Panc1 (cell line): ENCODE data around the gene MEGF6. TPM values are rescaled to one million over a fixed set of nuclear protein-coding genes. Genes with fewer than 3 reads are reported as not detected.

Source experiments
- ATAC-seq: fragments of 200-7000 bp; cut with Tn5 transposase; 2 replicates; pipeline ENCODE4 v1.9.1; 2020; ENCODE audit warnings: mild to moderate bottlenecking, moderate library complexity
- BruUV-seq: library from RNA; stranded (reverse); fragments of 400-500 nt; replicated peaks from 2 replicates; lab custom pipeline; 2021; lab: Mats Ljungman, UMichigan
- CTCF ChIA-PET: fragments of 300-600 bp; sonication (Branson Sonifier 250); formaldehyde crosslinking; loops from one replicate; lab custom pipeline; 2022; ENCODE audit warnings: antibody characterized with exemption; lab: Charles Lee
- POLR2A ChIA-PET: fragments of 300-600 bp; sonication (Branson Sonifier 250); formaldehyde crosslinking; loops from one replicate; lab custom pipeline; 2022; ENCODE audit warnings: antibody characterized with exemption; lab: Charles Lee
- DNase-seq: peaks from one replicate; pipeline ENCODE4 v3.0.0-alpha.2; 2010; ENCODE audit warnings: low read depth, low spot score
- H3K27ac ChIP-seq: 2 replicates; pipeline ENCODE4 v1.5.1; 2011; ENCODE audit warnings: mild to moderate bottlenecking, low read length, inconsistent platforms
- H3K27me3 ChIP-seq: fragments of 200-500 bp; sonication (Bioruptor generic); 2 replicates; pipeline ENCODE4 v1.6.0; 2014; ENCODE audit warnings: low read length, inconsistent platforms; ENCODE audit not compliant: control insufficient read depth, insufficient read depth
- H3K36me3 ChIP-seq: fragments of 200-500 bp; sonication (Bioruptor generic); 2 replicates; pipeline ENCODE4 v1.5.1; 2014; ENCODE audit warnings: inconsistent platforms, mild to moderate bottlenecking, low read length, moderate library complexity; ENCODE audit not compliant: control insufficient read depth, insufficient read depth
- H3K4me1 ChIP-seq: 2 replicates; pipeline ENCODE4 v1.5.1; 2011; ENCODE audit warnings: inconsistent platforms, mild to moderate bottlenecking, low read length, moderate library complexity; ENCODE audit not compliant: control insufficient read depth, insufficient read depth
- H3K4me3 ChIP-seq, 2 experiments: 2 replicates each; pipeline ENCODE4 v1.5.1; 2011 to 2012; ENCODE audit warnings: low read depth in 2 of 2, low read length in 2 of 2, mild to moderate bottlenecking in 2 of 2, inconsistent platforms in 1 of 2, moderate library complexity in 1 of 2
- H3K9me3 ChIP-seq: fragments of 200-500 bp; sonication (Bioruptor generic); 2 replicates; pipeline ENCODE4 v1.5.1; 2014; ENCODE audit warnings: low read depth, mild to moderate bottlenecking, inconsistent platforms, low read length, moderate library complexity; ENCODE audit not compliant: control insufficient read depth, insufficient read depth
- POLR2AphosphoS5 ChIP-seq: IDR thresholded peaks from 2 replicates; pipeline ENCODE4 v1.6.1; 2012; ENCODE audit warnings: mild to moderate bottlenecking, low read depth, low read length, moderate library complexity
- SIN3A ChIP-seq: IDR thresholded peaks from 2 replicates; pipeline ENCODE4 v1.6.1; 2012; ENCODE audit warnings: low read depth, mild to moderate bottlenecking, low read length, moderate library complexity, borderline replicate concordance; ENCODE audit not compliant: insufficient read depth
- TCF7L2 ChIP-seq: IDR thresholded peaks from 2 replicates; pipeline ENCODE4 v1.6.1; 2011; ENCODE audit warnings: mild to moderate bottlenecking, low read depth, low read length, inconsistent platforms
- in situ Hi-C: cut with HindIII; loops from 2 replicates; pipeline ENCODE4 v1.10.0; 2016; ENCODE audit warnings: low sequenced_read_pairs, low pct_unique_long_range_greater_than_20kb
- intact Hi-C: fragments of 100-400 bp; cut with micrococcal nuclease; formaldehyde crosslinking; loops from one replicate; pipeline ENCODE4 v1.10.0; 2022; ENCODE audit not compliant: unreplicated experiment
- total RNA-seq: library from RNA; stranded (reverse); gene quantifications from one replicate; pipeline ENCODE4 v1.2.1, GENCODE V29; 2021; ENCODE audit not compliant: unreplicated experiment
- TF ChIP-seq, protein P1 (sequence below): fragments of 450-650 bp; IDR thresholded peaks from 2 replicates; pipeline ENCODE4 v1.5.1; 2017; ENCODE audit warnings: mild to moderate bottlenecking
- TF ChIP-seq, protein P2 (sequence below), 2 experiments: IDR thresholded peaks; 2 replicates each; pipeline ENCODE4 v1.6.1; 2011 to 2012; ENCODE audit warnings: low read depth in 2 of 2, control low read depth in 1 of 2, low read length in 1 of 2, mild to moderate bottlenecking in 1 of 2, moderate library complexity in 1 of 2; ENCODE audit not compliant: insufficient read depth in 1 of 2

MEGF6 gene
- total RNA-seq, 1 experiment from 2014 or later = 32.6 TPM

DNA sequence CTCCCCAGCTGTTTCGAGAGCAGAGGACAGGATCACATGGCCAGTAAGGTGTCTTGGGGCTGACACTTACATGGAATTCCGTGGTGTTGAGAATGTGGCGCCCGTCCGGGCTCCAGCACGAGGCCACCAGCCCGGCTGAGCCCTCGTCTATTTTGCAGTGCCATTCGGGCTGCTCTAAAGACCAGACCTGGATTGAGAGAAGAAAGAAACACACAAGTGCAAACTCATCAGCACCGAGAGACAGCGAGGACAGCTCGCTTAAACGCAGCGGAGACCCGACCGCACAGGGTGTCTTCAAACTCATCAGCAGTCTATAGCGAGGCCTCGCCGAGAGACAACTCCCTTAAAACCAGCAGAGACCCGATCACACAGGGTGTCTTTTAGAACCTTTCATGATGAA is 35.3 kb upstream of the MEGF6 start:
- Histone ChIP-seq H3K27ac (no peak overlapping the region), H3K4me1 (peaks cover 7% of the 10 kb centered on the region; the same call in 1 of the 2 replicates), H3K9me3 (no peaks in the 10 kb centered on the region), H3K27me3 (no peaks in the 10 kb centered on the region), H3K36me3 (peaks cover 3% of the 10 kb centered on the region), H3K4me3 (no peak overlapping the region)
- ChIA-PET POLR2A (no interaction called here), CTCF (no interaction called here)
- no peak for TF ChIP-seq TCF7L2
- no peak for TF ChIP-seq POLR2AphosphoS5
- TF ChIP-seq SIN3A = no peak
- TF ChIP-seq, protein P1, sequence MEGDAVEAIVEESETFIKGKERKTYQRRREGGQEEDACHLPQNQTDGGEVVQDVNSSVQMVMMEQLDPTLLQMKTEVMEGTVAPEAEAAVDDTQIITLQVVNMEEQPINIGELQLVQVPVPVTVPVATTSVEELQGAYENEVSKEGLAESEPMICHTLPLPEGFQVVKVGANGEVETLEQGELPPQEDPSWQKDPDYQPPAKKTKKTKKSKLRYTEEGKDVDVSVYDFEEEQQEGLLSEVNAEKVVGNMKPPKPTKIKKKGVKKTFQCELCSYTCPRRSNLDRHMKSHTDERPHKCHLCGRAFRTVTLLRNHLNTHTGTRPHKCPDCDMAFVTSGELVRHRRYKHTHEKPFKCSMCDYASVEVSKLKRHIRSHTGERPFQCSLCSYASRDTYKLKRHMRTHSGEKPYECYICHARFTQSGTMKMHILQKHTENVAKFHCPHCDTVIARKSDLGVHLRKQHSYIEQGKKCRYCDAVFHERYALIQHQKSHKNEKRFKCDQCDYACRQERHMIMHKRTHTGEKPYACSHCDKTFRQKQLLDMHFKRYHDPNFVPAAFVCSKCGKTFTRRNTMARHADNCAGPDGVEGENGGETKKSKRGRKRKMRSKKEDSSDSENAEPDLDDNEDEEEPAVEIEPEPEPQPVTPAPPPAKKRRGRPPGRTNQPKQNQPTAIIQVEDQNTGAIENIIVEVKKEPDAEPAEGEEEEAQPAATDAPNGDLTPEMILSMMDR = no peak
- TF ChIP-seq, protein P2, sequence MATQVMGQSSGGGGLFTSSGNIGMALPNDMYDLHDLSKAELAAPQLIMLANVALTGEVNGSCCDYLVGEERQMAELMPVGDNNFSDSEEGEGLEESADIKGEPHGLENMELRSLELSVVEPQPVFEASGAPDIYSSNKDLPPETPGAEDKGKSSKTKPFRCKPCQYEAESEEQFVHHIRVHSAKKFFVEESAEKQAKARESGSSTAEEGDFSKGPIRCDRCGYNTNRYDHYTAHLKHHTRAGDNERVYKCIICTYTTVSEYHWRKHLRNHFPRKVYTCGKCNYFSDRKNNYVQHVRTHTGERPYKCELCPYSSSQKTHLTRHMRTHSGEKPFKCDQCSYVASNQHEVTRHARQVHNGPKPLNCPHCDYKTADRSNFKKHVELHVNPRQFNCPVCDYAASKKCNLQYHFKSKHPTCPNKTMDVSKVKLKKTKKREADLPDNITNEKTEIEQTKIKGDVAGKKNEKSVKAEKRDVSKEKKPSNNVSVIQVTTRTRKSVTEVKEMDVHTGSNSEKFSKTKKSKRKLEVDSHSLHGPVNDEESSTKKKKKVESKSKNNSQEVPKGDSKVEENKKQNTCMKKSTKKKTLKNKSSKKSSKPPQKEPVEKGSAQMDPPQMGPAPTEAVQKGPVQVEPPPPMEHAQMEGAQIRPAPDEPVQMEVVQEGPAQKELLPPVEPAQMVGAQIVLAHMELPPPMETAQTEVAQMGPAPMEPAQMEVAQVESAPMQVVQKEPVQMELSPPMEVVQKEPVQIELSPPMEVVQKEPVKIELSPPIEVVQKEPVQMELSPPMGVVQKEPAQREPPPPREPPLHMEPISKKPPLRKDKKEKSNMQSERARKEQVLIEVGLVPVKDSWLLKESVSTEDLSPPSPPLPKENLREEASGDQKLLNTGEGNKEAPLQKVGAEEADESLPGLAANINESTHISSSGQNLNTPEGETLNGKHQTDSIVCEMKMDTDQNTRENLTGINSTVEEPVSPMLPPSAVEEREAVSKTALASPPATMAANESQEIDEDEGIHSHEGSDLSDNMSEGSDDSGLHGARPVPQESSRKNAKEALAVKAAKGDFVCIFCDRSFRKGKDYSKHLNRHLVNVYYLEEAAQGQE (IDR thresholded peaks at IDR 0.05; ENCODE audit: insufficient read depth in 1 of 2, low read depth in 2 of 2, low read length in 1 of 2) = no peak
- ATAC-seq = no peak
- no TSS peak for BruUV-seq
- intact Hi-C loops = no loop called here
- in situ Hi-C loops = no loop called here
- DNase-seq = no peak

DNA sequence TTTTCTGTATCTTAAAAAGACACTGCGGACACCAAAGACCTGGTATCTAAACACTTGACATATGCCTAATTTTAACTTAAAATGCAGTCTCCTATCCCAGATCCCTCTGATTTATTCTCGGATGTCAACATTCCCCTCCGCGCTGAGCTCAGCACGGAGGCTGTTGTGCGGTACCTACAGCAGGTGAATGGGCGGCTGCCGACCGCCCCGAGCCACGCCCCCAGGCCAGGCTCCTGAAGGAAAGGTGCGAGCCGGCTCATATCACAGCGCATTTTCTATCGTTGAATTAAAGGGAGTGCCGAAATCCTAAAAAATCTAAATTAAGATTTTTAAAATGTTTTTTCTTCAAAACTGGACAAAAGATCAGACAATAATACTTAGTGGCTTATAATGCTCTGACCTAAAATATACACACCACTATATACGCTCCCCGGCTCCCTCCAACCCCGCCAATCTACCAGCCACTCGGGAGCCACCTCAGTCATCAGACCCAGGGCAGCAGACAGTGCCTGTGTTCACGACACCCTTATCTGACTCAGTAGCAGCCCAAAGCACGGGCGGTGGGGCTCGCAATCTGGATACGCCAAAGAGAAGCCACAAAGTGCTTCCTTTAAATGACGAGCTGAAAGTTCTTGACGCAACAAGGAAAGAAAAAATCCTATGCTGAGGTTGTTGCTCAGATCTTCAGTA is 34.5 kb upstream of the MEGF6 start:
- peaks cover 7% of the 10 kb centered on the region; the same call in 1 of the 2 replicates for H3K4me1 ChIP-seq
- no peaks in the 10 kb centered on the region for H3K27me3 ChIP-seq
- DNase-seq = no peak
- ATAC-seq = no peak
- TF ChIP-seq TCF7L2 (no peak), POLR2AphosphoS5 (no peak), SIN3A (no peak)
- TF ChIP-seq, protein P1 = no peak
- TF ChIP-seq, protein P2 (IDR thresholded peaks at IDR 0.05; ENCODE audit: insufficient read depth in 1 of 2, low read depth in 2 of 2, low read length in 1 of 2) = no peak
- intact Hi-C loops = no loop called here
- in situ Hi-C loops = no loop called here
- no peaks in the 10 kb centered on the region for H3K9me3 ChIP-seq
- ChIA-PET CTCF (no interaction called here), POLR2A (no interaction called here)
- BruUV-seq = no TSS peak
- H3K36me3 ChIP-seq = peaks cover 3% of the 10 kb centered on the region
- no peak overlapping the region for H3K27ac ChIP-seq
- H3K4me3 ChIP-seq = no peak overlapping the region
